Measurements from ENCODE around the gene PNMA3. TPM values are rescaled to one million over a fixed set of nuclear protein-coding genes. Genes with fewer than 3 reads are reported as not detected.
"Not testable (repeated sequence)": the region's sequence is repeated elsewhere in the genome, so short reads cannot be mapped to it uniquely, and the experiment has no call there.

PNMA3 gene
- 0.49 TPM for total RNA-seq

DNA sequence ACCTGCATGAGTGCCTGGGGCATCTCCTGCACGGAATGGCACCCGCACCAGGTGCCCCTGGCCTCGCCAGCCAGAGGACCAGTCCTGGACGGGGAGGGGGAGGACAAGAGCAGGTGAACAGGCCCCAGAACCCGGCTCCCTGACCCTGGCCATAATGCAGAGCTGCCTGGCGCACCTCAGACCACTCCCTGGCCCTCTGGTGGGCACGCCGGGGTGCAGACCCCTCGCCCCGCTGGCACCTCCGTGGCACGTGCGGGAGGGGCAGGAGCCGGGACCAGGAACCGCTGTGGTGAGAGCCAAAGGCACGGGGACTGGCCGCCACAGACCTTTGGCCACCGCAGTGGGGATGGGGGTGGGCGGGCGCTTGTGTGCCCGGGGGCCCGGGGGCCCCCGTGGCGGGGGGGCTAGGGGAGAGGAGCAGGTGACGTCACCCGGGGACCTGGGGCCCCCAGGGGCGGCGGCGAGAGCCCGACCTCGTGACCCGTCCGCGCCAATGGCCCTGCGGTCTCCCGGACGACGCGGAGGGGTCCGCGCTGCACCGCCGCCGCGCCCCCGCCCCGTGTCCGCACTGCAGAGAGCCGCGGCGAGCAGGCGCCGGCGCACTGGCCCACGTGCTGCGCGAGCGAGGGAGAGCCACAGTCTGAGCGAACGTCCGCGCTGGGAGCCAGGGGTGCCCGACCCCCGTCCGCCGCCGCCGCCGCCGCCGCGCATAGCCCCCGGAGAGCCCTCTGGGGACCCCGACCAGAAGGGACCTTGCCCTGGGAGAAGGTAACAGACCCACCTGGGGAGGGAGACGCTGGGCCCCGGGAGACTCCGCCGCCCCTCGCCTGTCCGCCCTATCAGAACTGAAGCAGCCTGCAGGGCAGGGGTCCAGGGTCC lies at the start of gene PNMA3:
PNMA3 (plus strand) TSS at position 600 of the 879 bp plus-strand sequence. CDS start 586 bp downstream, outside the sequence.
- Histone ChIP-seq H3K36me3 (no peaks in the 10 kb centered on the region), H3K4me1 (peaks cover 11% of the 10 kb centered on the region), H3K9me3 (no peaks in the 10 kb centered on the region), H3K27me3 (no peaks in the 10 kb centered on the region), H3K27ac (no peak within 1 kb of the TSS), H3K4me3 (no peak within 1 kb of the TSS)
- intact Hi-C loops (cut with DNase I): no loop called here
- DNase-seq (ENCODE audit: extremely low spot score in 2 of 2): no peak
- TF ChIP-seq POLR2AphosphoS5 (IDR thresholded peaks at IDR 0.05; ENCODE audit: insufficient read depth in 1 of 2, low read depth in 1 of 2) (no peak), POLR2A (IDR thresholded peaks at IDR 0.05) (no peak)
- TF ChIP-seq, protein P1, sequence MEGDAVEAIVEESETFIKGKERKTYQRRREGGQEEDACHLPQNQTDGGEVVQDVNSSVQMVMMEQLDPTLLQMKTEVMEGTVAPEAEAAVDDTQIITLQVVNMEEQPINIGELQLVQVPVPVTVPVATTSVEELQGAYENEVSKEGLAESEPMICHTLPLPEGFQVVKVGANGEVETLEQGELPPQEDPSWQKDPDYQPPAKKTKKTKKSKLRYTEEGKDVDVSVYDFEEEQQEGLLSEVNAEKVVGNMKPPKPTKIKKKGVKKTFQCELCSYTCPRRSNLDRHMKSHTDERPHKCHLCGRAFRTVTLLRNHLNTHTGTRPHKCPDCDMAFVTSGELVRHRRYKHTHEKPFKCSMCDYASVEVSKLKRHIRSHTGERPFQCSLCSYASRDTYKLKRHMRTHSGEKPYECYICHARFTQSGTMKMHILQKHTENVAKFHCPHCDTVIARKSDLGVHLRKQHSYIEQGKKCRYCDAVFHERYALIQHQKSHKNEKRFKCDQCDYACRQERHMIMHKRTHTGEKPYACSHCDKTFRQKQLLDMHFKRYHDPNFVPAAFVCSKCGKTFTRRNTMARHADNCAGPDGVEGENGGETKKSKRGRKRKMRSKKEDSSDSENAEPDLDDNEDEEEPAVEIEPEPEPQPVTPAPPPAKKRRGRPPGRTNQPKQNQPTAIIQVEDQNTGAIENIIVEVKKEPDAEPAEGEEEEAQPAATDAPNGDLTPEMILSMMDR (IDR thresholded peaks at IDR 0.05): no peak

DNA sequence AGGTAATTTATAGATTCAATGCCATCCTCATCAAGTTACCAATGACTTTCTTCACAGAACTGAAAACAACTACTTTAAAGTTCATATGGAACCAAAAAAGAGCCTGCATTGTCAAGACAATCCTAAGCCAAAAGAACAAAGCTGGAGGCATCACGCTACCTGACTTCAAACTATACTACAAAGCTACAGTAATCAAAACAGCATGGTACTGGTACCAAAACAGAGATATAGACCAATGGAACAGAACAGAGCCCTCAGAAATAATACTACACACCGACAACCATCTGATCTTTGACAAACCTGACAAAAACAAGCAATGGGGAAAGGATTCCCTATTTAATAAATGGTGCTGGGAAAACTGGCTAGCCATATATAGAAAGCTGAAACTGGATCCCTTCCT lies 39.1 kb upstream of the PNMA3 start:
- H3K36me3 ChIP-seq; H3K4me3 ChIP-seq; DNase-seq (ENCODE audit: extremely low spot score in 2 of 2); H3K27me3 ChIP-seq; H3K27ac ChIP-seq; intact Hi-C loops (cut with DNase I); H3K9me3 ChIP-seq; H3K4me1 ChIP-seq: not testable (repeated sequence)

GRCh38 chrX:153019166-153019565 lies 37.1 kb upstream of the PNMA3 start:
- H3K36me3 ChIP-seq: no peaks in the 10 kb centered on the region
- DNase-seq (ENCODE audit: extremely low spot score in 2 of 2): no peak
- H3K9me3 ChIP-seq: no peaks in the 10 kb centered on the region
- TF ChIP-seq, protein P1 (IDR thresholded peaks at IDR 0.05): no peak
- TF ChIP-seq POLR2A (IDR thresholded peaks at IDR 0.05) (no peak), POLR2AphosphoS5 (IDR thresholded peaks at IDR 0.05; ENCODE audit: insufficient read depth in 1 of 2, low read depth in 1 of 2) (no peak)
- H3K27me3 ChIP-seq: no peaks in the 10 kb centered on the region
- no peak overlapping the region for H3K4me3 ChIP-seq
- intact Hi-C loops (cut with DNase I): no loop called here
- H3K27ac ChIP-seq: no peak overlapping the region
- H3K4me1 ChIP-seq: no peaks in the 10 kb centered on the region

DNA sequence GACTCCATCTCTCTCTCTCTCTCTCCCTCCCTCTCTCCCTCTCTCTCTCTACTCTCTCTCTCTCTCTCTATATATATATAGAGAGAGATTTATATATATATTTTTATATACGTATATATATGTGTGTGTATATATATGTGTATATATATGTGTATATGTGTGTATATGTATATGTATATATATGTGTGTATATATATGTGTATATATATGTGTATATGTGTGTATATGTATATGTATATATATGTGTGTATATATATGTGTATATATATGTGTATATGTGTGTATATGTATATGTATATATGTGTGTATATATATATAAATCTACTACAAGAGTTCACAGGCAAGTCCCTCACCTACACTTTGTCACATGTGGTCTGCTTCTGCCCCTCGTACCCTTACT lies 29.8 kb upstream of the PNMA3 start:
- H3K4me3 ChIP-seq; H3K36me3 ChIP-seq; H3K27ac ChIP-seq; H3K4me1 ChIP-seq; intact Hi-C loops (cut with DNase I); DNase-seq (ENCODE audit: extremely low spot score in 2 of 2); H3K27me3 ChIP-seq; H3K9me3 ChIP-seq: not testable (repeated sequence)

GRCh38 chrX:153028487-153028886 lies 27.8 kb upstream of the PNMA3 start:
- H3K27me3 ChIP-seq; H3K4me1 ChIP-seq; intact Hi-C loops (cut with DNase I); H3K36me3 ChIP-seq; H3K4me3 ChIP-seq; H3K9me3 ChIP-seq; H3K27ac ChIP-seq; DNase-seq (ENCODE audit: extremely low spot score in 2 of 2): not testable (repeated sequence)

- no peak overlapping the region for H3K27ac ChIP-seq
- DNase-seq (ENCODE audit: extremely low spot score in 2 of 2): no peak
- TF ChIP-seq, protein P1 (IDR thresholded peaks at IDR 0.05): no peak
- TF ChIP-seq POLR2A (IDR thresholded peaks at IDR 0.05) (no peak), POLR2AphosphoS5 (IDR thresholded peaks at IDR 0.05; ENCODE audit: insufficient read depth in 1 of 2, low read depth in 1 of 2) (no peak)
- H3K4me1 ChIP-seq: no peaks in the 10 kb centered on the region
- H3K27me3 ChIP-seq: no peaks in the 10 kb centered on the region
- no peaks in the 10 kb centered on the region for H3K36me3 ChIP-seq
- H3K9me3 ChIP-seq: no peaks in the 10 kb centered on the region
- no peak overlapping the region for H3K4me3 ChIP-seq
- intact Hi-C loops (cut with DNase I): no loop called here
These were observed 27.1 kb upstream of the PNMA3 start for GRCh38 chrX:153029162-153029561.
